IPS-20b (cell line): Measurements from ENCODE around the gene AP5Z1.

Source experiments
- H3K27ac ChIP-seq: one replicate; pipeline ENCODE4 v1.5.1; 2013; ENCODE audit warnings: low read length
- H3K27me3 ChIP-seq: 2 replicates; pipeline ENCODE4 v1.6.1; 2013; ENCODE audit warnings: mild to moderate bottlenecking, low read length, inconsistent platforms; ENCODE audit not compliant: insufficient read depth
- H3K36me3 ChIP-seq: 2 replicates; pipeline ENCODE4 v1.6.1; 2013; ENCODE audit warnings: low read depth, mild to moderate bottlenecking, inconsistent platforms, low read length, moderate library complexity; ENCODE audit not compliant: insufficient read depth
- H3K4me1 ChIP-seq: 2 replicates; pipeline ENCODE4 v1.6.1; 2013; ENCODE audit warnings: mild to moderate bottlenecking, control low read depth, inconsistent platforms, low read length, moderate library complexity; ENCODE audit not compliant: insufficient read depth
- H3K4me3 ChIP-seq: 2 replicates; pipeline ENCODE4 v1.5.1; 2013; ENCODE audit warnings: mild to moderate bottlenecking, low read length, inconsistent platforms
- H3K9ac ChIP-seq: 2 replicates; pipeline ENCODE4 v1.6.1; 2013; ENCODE audit warnings: low read depth, mild to moderate bottlenecking, inconsistent platforms, low read length, moderate library complexity
- H3K9me3 ChIP-seq: 2 replicates; pipeline ENCODE4 v1.6.1; 2013; ENCODE audit warnings: mild to moderate bottlenecking, low read depth, low read length, inconsistent platforms; ENCODE audit not compliant: insufficient read depth

The AP5Z1 gene

DNA sequence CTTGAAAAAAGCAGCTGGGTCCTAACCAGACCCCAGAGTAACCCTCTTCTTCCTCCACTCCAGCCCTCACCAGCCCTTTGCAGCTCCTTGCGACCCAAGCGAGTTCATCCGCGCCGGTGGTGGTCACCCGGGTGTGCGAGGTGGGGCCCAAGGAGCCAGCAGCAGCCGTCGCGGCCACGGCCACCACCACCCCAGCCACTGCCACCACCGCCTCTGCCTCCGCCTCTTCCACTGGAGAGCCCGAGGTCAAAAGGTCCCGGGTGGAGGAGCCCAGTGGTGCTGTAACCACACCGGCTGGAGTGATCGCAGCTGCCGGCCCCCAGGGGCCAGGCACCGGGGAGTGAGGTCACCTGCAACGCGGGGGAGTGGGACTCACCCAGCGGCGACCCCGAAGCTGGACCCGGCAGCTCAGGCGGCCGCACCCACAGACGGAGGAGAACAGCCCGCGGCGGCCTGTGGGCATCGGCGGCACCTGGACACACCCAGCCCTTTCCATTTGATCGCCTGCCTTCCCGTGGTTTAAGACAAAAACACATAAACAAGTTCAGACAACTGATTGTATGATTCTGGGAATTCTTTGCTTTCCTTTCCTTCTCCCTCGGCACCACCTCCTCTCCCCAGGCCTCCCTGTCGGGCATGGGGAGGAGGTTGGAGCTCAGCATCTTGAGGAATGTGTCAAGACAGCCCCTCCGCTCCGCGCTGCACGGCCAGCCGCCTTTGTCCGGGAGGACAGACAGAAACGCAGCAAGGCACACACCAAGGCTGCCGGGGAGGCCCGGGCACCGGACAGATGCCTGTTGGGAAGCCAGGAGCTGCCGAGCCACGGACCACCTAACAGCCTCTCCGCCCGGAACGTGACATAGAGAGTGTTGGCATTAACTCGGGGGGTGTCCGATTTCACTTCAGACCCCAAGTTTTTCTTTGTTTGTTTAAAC, 13.0 kb upstream of the AP5Z1 start:
- H3K9me3 ChIP-seq = no peaks in the 10 kb centered on the region
- H3K4me1 ChIP-seq = no peaks in the 10 kb centered on the region
- H3K4me3 ChIP-seq = no peak overlapping the region
- no peak overlapping the region for H3K9ac ChIP-seq
- no peak overlapping the region for H3K27ac ChIP-seq
- H3K27me3 ChIP-seq = no peaks in the 10 kb centered on the region
- peaks cover 12% of the 10 kb centered on the region for H3K36me3 ChIP-seq

DNA sequence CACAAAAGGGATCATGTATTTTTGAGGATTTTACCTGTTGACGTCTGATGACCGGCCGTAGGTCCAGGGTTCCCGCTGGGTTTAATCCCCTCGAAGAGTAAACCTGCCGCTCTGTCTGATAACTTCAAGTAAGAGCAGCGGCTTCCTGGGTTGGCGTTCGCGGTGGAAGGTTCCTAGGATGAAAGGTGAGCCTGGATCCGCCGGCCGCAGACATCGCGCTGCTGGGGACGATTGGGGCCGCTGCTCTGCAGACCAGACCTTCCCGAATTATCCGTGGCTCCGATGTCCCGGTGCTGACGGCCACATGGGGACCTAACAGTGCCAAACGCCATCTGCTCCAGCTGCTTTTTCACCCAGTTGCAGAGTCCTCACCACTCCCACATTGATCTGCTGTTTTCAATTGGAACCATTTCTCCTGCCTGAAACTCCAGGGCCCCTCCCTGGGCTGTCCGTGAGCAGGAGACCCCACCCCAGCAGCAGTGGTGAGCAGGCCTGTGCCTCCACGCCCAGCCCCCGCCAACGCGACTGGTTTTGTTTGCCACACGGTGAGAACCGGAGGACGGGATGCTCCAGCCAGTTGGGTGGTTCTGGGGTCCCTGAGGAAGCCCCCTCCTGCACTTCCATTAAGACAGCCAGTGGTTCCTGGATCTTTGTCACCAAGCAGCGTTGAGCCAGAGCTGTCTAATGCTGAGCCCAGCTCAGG, 12.2 kb upstream of the AP5Z1 start:
- Histone ChIP-seq H3K9me3 (no peaks in the 10 kb centered on the region), H3K36me3 (peaks cover 8% of the 10 kb centered on the region; the same call in 1 of the 2 replicates), H3K27ac (no peak overlapping the region), H3K9ac (no peak overlapping the region), H3K4me1 (no peaks in the 10 kb centered on the region), H3K27me3 (no peaks in the 10 kb centered on the region), H3K4me3 (no peak overlapping the region)

DNA sequence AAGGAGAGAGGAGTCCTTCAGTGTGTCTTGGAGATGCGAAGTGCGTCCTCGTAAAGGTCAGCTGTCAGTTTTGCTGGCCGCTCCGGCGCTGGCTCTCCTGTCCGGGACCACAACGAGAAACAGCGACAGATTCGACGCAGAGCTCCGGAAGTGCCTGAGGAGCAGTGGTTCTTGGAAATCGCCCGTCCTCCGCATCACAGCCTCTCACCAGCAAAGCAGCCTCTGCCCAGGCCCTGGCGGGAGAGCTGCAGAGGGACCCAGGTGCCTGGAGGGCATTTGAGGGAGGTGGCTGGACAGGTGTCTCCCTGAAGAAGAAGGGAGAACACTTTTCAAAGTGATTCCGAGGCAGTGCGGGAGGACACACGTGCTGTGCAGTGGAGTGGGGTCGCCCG, 11.6 kb upstream of the AP5Z1 start:
- no peaks in the 10 kb centered on the region for H3K9me3 ChIP-seq
- H3K4me3 ChIP-seq = no peak overlapping the region
- no peak overlapping the region for H3K9ac ChIP-seq
- H3K27me3 ChIP-seq = no peaks in the 10 kb centered on the region
- H3K36me3 ChIP-seq = peaks cover 8% of the 10 kb centered on the region; the same call in 1 of the 2 replicates
- no peaks in the 10 kb centered on the region for H3K4me1 ChIP-seq
- no peak overlapping the region for H3K27ac ChIP-seq

DNA sequence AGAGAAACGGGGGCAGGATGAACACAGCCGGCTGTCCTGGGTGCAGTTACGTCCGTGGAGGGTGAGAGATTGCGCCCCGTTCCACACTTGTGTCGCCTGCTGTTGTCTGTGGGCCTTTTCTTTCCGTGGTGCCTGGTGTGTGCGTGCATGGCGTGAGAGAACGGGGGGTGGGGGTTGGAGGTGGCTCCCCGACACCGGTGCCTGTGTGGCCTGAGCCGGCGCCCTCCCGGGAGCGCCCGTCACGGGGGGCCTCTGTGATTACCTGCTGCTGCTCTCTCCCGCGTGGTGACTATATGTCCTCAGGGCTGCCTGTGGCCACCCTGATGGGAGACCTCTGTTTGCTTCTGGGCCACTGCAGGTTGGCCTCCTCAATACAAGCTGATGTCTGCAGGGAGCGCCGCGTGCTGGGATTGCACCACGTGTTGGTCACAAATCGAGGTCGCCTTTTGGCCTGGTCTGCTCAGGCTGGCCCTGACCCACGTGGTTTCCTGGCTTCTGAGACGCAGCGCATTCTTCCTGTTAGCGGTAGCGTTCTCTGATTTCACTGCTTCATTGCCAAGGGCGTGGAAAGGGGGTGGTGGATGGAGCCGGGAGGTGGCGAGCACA, 10.9 kb upstream of the AP5Z1 start:
- Histone ChIP-seq H3K36me3 (peaks cover 8% of the 10 kb centered on the region; the same call in 1 of the 2 replicates), H3K4me1 (no peaks in the 10 kb centered on the region), H3K9ac (no peak overlapping the region), H3K27me3 (no peaks in the 10 kb centered on the region), H3K4me3 (no peak overlapping the region), H3K9me3 (no peaks in the 10 kb centered on the region), H3K27ac (no peak overlapping the region)

DNA sequence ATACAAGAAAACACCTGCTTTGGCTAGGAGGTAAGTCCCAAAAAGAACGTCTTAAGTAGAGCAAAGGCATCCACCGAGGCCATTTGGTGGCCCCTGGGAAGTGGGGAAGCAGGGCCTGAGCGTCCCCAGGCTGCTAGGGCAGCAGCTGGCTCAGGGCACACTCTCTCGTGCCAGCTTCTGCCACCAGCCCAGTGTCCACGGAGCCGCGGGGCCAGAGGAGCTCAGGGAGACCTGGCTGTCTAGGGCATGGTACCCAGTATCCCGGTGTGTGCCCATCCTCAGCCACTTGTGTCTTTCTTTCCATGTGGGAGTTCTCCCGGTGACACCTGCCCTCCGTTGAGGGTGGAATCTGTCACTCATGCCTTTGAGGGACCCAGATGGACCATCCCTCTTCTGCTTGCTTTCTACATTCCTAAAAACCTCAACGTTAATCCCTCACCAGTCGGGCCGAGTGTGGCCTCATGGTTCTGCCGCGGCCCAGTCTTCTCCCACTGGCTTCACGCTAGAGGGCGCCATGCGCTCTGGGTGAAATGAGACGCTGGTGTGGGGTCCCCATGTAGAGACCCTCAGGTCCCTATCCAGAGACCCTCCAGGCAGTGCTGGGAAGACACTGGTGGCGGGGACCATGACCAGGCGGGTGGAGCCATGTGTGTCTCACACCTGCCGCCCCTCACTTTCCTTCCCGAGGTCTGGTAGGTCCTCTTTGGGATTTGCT, 9.5 kb upstream of the AP5Z1 start:
- Histone ChIP-seq H3K4me1 (no peaks in the 10 kb centered on the region), H3K9me3 (no peaks in the 10 kb centered on the region), H3K9ac (no peak overlapping the region), H3K27me3 (no peaks in the 10 kb centered on the region), H3K27ac (no peak overlapping the region), H3K4me3 (no peak overlapping the region), H3K36me3 (peaks cover 8% of the 10 kb centered on the region; the same call in 1 of the 2 replicates)

DNA sequence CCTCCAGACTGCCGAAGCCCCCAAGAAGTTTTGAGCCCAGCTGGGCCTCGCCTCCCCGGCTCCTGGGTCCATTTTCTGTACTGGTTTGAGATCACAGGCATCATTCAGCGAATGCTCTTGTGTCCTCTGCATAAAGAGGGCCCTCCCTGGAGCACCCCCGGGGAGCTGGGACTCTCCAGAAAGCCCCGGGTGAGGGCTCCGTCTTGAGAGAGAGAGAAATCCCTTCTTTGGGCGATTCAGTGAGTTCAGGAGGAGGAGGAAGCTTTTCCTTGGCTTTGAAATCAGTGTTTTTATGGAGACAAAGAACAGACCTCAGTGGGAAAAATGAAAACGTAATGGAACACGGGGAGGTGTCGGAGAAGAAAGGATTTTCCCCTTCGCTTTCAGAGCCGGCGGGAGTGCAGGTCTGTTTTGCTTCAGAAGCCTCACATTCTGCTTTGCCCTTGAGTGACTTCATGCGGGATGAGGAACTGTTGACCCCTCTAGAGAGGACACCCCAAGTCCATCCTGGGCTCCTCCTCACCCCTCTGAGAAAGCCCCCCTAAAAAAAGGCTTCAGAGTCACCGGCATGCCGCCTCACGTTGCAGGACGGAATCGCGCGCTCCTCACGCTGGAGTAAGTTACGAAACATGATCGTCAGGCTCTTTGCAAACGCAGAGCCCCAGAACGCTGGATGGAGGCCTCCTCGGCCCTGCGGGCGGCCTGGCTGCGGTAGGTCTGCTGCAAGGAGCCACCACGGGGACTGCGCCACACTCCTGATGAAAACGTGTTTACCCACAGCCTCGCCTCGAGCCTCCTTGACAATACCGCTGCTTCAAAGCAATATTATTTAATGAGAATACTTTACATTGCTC, 8.5 kb upstream of the AP5Z1 start:
- Histone ChIP-seq H3K9me3 (no peaks in the 10 kb centered on the region), H3K36me3 (peaks cover 8% of the 10 kb centered on the region; the same call in 1 of the 2 replicates), H3K9ac (no peak overlapping the region), H3K4me3 (no peak overlapping the region), H3K27ac (no peak overlapping the region), H3K27me3 (no peaks in the 10 kb centered on the region), H3K4me1 (no peaks in the 10 kb centered on the region)

DNA sequence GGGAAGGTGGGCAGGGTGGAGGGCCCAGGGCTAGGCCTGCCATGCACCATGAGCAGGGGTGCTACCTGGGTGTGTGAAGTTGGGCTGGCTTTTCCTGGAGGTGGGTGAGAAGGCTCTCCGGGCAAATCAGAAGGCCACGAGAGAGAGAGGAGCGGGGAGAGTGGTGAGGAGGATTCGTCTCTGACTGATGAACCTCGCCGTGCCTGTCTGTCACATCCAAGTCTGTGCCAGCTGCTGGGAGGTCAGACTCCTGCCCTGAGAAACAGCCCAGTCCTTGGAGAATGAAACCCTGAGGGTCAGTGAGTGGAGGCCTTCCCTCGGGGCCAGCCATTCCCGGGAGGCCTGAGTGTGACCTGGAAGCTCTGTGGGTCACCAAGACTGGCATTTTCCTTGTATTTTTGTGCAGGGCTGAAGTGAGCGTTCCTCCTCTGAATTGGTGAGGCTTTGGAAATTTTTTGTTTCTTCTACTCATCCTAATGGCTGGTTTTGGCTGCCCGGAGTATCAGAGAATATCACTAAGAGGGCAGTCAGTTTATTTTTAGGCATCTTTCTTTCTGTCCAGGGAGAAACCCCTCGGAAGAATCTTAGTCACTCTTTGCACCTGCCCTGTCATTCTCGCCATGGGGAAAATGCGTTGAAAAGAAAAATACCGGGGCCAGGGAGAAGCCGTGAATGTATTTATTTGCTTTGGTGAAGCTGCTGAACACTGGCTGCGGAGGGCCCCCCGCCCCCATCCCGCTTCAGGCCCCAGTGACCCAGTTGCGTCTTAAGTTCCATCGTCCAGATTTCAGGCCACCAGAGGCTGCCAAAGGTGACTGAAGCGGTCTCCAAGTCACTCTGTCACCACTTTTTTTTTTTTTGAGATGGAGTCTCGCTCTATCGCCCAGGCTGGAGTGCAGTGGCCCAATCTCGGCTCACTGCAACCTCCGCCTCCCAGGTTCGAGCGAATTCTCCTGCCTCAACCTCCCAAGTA, 6.5 kb upstream of the AP5Z1 start:
- H3K27me3 ChIP-seq = no peaks in the 10 kb centered on the region
- H3K27ac ChIP-seq = no peak overlapping the region
- no peak overlapping the region for H3K9ac ChIP-seq
- no peaks in the 10 kb centered on the region for H3K4me1 ChIP-seq
- H3K4me3 ChIP-seq = no peak overlapping the region
- H3K9me3 ChIP-seq = no peaks in the 10 kb centered on the region
- H3K36me3 ChIP-seq = no peaks in the 10 kb centered on the region; the same call in 1 of the 2 replicates

DNA sequence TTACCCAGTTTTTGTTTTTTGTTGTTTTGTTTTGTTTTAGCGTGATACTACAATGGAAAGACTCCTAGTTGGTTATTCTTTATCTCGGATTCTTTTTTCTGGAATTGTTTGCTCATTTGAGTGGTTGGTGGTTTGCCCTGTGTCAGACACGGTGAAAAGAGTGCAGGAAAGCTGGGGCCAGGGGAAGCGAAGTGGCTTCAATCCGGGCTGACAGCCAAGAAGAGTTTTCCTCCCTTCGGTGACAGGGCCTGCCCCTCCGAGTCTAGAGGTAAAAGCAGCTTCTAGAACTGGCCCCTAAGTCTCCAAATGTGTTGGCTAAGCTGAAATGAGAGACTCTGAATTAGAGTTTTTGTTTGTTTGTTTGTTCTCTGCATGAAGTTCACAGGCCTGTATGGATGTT, 5.7 kb upstream of the AP5Z1 start:
- Histone ChIP-seq H3K9ac (no peak overlapping the region), H3K4me1 (no peaks in the 10 kb centered on the region), H3K9me3 (no peaks in the 10 kb centered on the region), H3K4me3 (no peak overlapping the region), H3K27ac (no peak overlapping the region), H3K27me3 (no peaks in the 10 kb centered on the region), H3K36me3 (no peaks in the 10 kb centered on the region; the same call in 1 of the 2 replicates)

DNA sequence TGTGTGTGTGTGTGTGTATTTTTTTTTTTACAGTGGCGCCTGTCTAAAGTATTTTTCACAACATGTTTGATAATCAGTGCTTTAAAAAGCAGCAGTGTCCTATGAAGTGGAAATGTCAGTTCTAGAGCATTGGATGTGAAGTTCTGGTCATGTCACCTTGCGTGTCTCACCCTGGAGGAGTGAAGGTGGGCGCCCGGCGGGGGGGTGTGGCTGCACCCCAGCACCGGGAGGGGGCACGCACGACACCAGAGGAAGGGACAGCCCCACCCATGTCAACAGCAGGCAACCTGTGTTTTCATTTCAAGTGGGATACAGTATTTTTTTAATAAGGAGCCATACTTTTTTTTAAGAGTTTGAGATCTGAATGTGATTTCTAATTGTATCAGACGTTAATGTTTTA, 4.5 kb upstream of the AP5Z1 start:
- Histone ChIP-seq H3K36me3 (no peaks in the 10 kb centered on the region; the same call in 1 of the 2 replicates), H3K27me3 (no peaks in the 10 kb centered on the region), H3K27ac (no peak overlapping the region), H3K4me3 (no peak overlapping the region), H3K9ac (no peak overlapping the region), H3K4me1 (no peaks in the 10 kb centered on the region), H3K9me3 (no peaks in the 10 kb centered on the region)

DNA sequence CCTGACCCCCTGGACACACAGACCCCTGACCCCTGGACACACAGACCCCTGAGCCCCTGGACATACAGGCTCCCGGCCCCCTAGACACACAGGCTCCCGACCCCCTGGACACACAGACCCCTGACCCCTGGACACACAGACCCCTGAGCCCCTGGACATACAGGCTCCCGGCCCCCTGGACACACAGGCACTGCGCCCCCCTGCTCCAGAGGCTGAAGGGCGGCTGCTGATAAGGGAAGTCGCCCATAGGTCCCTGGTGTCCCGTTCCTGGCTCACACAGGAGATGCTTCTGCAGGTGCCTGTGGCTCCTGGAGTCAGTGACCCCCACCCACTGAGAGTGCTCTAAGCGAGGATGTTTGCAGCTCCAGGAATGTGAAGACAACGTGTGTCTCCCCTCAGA, 3.7 kb upstream of the AP5Z1 start:
- Histone ChIP-seq H3K27ac (no peak overlapping the region), H3K9ac (no peak overlapping the region), H3K36me3 (no peaks in the 10 kb centered on the region; the same call in 1 of the 2 replicates), H3K4me1 (no peaks in the 10 kb centered on the region), H3K9me3 (no peaks in the 10 kb centered on the region), H3K4me3 (no peak overlapping the region), H3K27me3 (no peaks in the 10 kb centered on the region)
